BE2C (cell line): ENCODE data around the gene EIF2A.
"Not testable (repeated sequence)": the region's sequence is repeated elsewhere in the genome, so short reads cannot be mapped to it uniquely, and the experiment has no call there.

ENCODE experiments used
- DNase-seq: peaks from one replicate; pipeline ENCODE4 v3.0.0-alpha.2; 2020
- H3K27me3 ChIP-seq: fragments of 250-450 bp; sonication (Bioruptor Pico); 2 replicates; pipeline ENCODE4 v1.5.1; 2020; ENCODE audit warnings: mild to moderate bottlenecking
- H3K36me3 ChIP-seq: fragments of 250-450 bp; sonication (Bioruptor Pico); 2 replicates; pipeline ENCODE4 v1.5.1; 2020; ENCODE audit warnings: mild to moderate bottlenecking
- H3K4me1 ChIP-seq: fragments of 250-450 bp; sonication (Bioruptor Pico); 2 replicates; pipeline ENCODE4 v1.5.1; 2020
- H3K4me3 ChIP-seq: 2 replicates; pipeline ENCODE4 v1.5.1; 2011; ENCODE audit warnings: low read depth, low read length
- H3K9me3 ChIP-seq: fragments of 250-450 bp; sonication (Bioruptor Pico); 2 replicates; pipeline ENCODE4 v1.5.1; 2020
- CTCF ChIP-seq: IDR thresholded peaks from 2 replicates; pipeline ENCODE4 v1.5.1; 2012; ENCODE audit warnings: mild to moderate bottlenecking, low read depth, low read length

The EIF2A gene

GRCh38 chr3:150583028-150583427 lies 36.4 kb downstream of the EIF2A start:
- no peak overlapping the region for H3K4me3 ChIP-seq
- DNase-seq, result no peak
- TF ChIP-seq CTCF, result no peak
- no peaks in the 10 kb centered on the region for H3K4me1 ChIP-seq
- H3K36me3 ChIP-seq, result peaks cover 68% of the 10 kb centered on the region
- H3K9me3 ChIP-seq, result no peaks in the 10 kb centered on the region
- no peaks in the 10 kb centered on the region for H3K27me3 ChIP-seq

- no peak for TF ChIP-seq CTCF
- peaks cover 35% of the 10 kb centered on the region for H3K36me3 ChIP-seq
- no peaks in the 10 kb centered on the region for H3K4me1 ChIP-seq
- no peaks in the 10 kb centered on the region for H3K27me3 ChIP-seq
- DNase-seq, result no peak
- no peak overlapping the region for H3K4me3 ChIP-seq
- no peaks in the 10 kb centered on the region for H3K9me3 ChIP-seq
Measured at GRCh38 chr3:150588027-150588830, 41.6 kb downstream of the EIF2A start.

- Histone ChIP-seq H3K9me3 (no peaks in the 10 kb centered on the region), H3K27me3 (no peaks in the 10 kb centered on the region)
- TF ChIP-seq CTCF, result no peak
Measured at GRCh38 chr3:150589759-150590158, 43.2 kb downstream of the EIF2A start.

GRCh38 chr3:150594150-150594549 lies 47.6 kb downstream of the EIF2A start:
- no peaks in the 10 kb centered on the region for H3K27me3 ChIP-seq
- TF ChIP-seq CTCF, result no peak
- H3K4me1 ChIP-seq, result no peaks in the 10 kb centered on the region
- H3K36me3 ChIP-seq, result no peaks in the 10 kb centered on the region
- no peak overlapping the region for H3K4me3 ChIP-seq
- H3K9me3 ChIP-seq, result no peaks in the 10 kb centered on the region
- DNase-seq, result no peak

More at GRCh38 chr3:150589759-150590158, 43.2 kb downstream of the EIF2A start:
- Histone ChIP-seq H3K4me3 (no peak overlapping the region), H3K4me1 (no peaks in the 10 kb centered on the region), H3K36me3 (peaks cover 24% of the 10 kb centered on the region)
- no peak for DNase-seq

- H3K4me3 ChIP-seq, result no peak overlapping the region
- H3K9me3 ChIP-seq, result no peaks in the 10 kb centered on the region
- TF ChIP-seq CTCF, result no peak
- H3K36me3 ChIP-seq, result no peaks in the 10 kb centered on the region
- H3K4me1 ChIP-seq, result no peaks in the 10 kb centered on the region; the same call in 1 of the 2 replicates
- no peak for DNase-seq
- H3K27me3 ChIP-seq, result no peaks in the 10 kb centered on the region
Measured at GRCh38 chr3:150597646-150598045, 51.1 kb downstream of the EIF2A start.

GRCh38 chr3:150599611-150600297 lies 53.2 kb downstream of the EIF2A start:
- DNase-seq, result no peak
- no peak overlapping the region for H3K4me3 ChIP-seq
- no peak for TF ChIP-seq CTCF

GRCh38 chr3:150600647-150601530 lies 54.3 kb downstream of the EIF2A start:
- H3K4me3 ChIP-seq, DNase-seq, H3K9me3 ChIP-seq: not testable (repeated sequence)

More at GRCh38 chr3:150599611-150600297, 53.2 kb downstream of the EIF2A start:
- Histone ChIP-seq H3K9me3 (no peaks in the 10 kb centered on the region), H3K36me3 (no peaks in the 10 kb centered on the region), H3K4me1 (no peaks in the 10 kb centered on the region; the same call in 1 of the 2 replicates), H3K27me3 (no peaks in the 10 kb centered on the region)

More at GRCh38 chr3:150600647-150601530, 54.3 kb downstream of the EIF2A start:
- not testable (repeated sequence) for H3K4me1 ChIP-seq, H3K36me3 ChIP-seq, H3K27me3 ChIP-seq
